Measurements from ENCODE around the gene HEXIM2. TPM values are rescaled to one million over a fixed set of nuclear protein-coding genes. Genes with fewer than 3 reads are reported as not detected.

Gene HEXIM2
- total and polyA plus RNA-seq, 2 experiments from 2014 or later = 17.6 to 22.3 TPM

Other genes starting within 250 kb of the HEXIM2 start
- gene GFAP, start 246.4 kb upstream of the HEXIM2 start, total RNA-seq = 3.5 and 11.0 TPM in 2 replicates
- gene GFAP, start 246.4 kb upstream of the HEXIM2 start, polyA plus RNA-seq = 4.0 and 7.0 TPM in 2 replicates
- 4.2 and 21.1 TPM in 2 replicates for gene KIF18B, start 214.1 kb upstream of the HEXIM2 start, total RNA-seq
- gene KIF18B, start 214.1 kb upstream of the HEXIM2 start, polyA plus RNA-seq = 4.1 and 22.2 TPM in 2 replicates
- gene C1QL1, start 193.6 kb upstream of the HEXIM2 start, total RNA-seq = 24.6 and 25.2 TPM in 2 replicates
- gene C1QL1, start 193.6 kb upstream of the HEXIM2 start, polyA plus RNA-seq = 38.6 and 44.0 TPM in 2 replicates
- gene DCAKD, start 110.2 kb upstream of the HEXIM2 start, total RNA-seq = 113 and 141 TPM in 2 replicates
- gene DCAKD, start 110.2 kb upstream of the HEXIM2 start, polyA plus RNA-seq = 60.6 and 66.0 TPM in 2 replicates
- 83.1 and 113 TPM in 2 replicates for gene NMT1, start 100.6 kb upstream of the HEXIM2 start, total RNA-seq
- gene NMT1, start 100.6 kb upstream of the HEXIM2 start, polyA plus RNA-seq = 85.2 and 92.9 TPM in 2 replicates
- 41.0 and 66.3 TPM in 2 replicates for gene PLCD3, start 29.4 kb upstream of the HEXIM2 start, total RNA-seq
- gene PLCD3, start 29.4 kb upstream of the HEXIM2 start, polyA plus RNA-seq = 36.0 and 41.7 TPM in 2 replicates
- gene ACBD4, start 26.2 kb upstream of the HEXIM2 start, total RNA-seq = 16.3 and 29.3 TPM in 2 replicates
- gene ACBD4, start 26.2 kb upstream of the HEXIM2 start, polyA plus RNA-seq = 20.5 and 30.5 TPM in 2 replicates
- 20.9 and 34.8 TPM in 2 replicates for gene HEXIM1, start 13.4 kb upstream of the HEXIM2 start, total RNA-seq
- 17.7 and 17.9 TPM in 2 replicates for gene HEXIM1, start 13.4 kb upstream of the HEXIM2 start, polyA plus RNA-seq
- gene FMNL1, start 60.0 kb downstream of the HEXIM2 start, total RNA-seq = 0.51 and 0.95 TPM in 2 replicates
- 0.83 and 1.2 TPM in 2 replicates for gene FMNL1, start 60.0 kb downstream of the HEXIM2 start, polyA plus RNA-seq
- 0.45 TPM in 1 of 2 replicates, not detected in the other for gene SPATA32, start 100.2 kb downstream of the HEXIM2 start, total RNA-seq
- gene SPATA32, start 100.2 kb downstream of the HEXIM2 start, polyA plus RNA-seq = not detected in 2 replicates
- gene MAP3K14, start 155.1 kb downstream of the HEXIM2 start, total RNA-seq = 2.9 and 3.6 TPM in 2 replicates
- 1.3 and 3.7 TPM in 2 replicates for gene MAP3K14, start 155.1 kb downstream of the HEXIM2 start, polyA plus RNA-seq

All from cardiac muscle cell (in vitro differentiated cells and primary cell).